Colonic mucosa (tissue), 4 donors: Measurements from ENCODE around the gene ORMDL1. TPM values are rescaled to one million over a fixed set of nuclear protein-coding genes. Genes with fewer than 3 reads are reported as not detected.
"Not testable (repeated sequence)": the region's sequence is repeated elsewhere in the genome, so short reads cannot be mapped to it uniquely, and the experiment has no call there.

Experiments used
- DNase-seq: peaks from one replicate; pipeline ENCODE4 v3.0.0-alpha.2; 2020
- H3K27ac ChIP-seq: fragments of 200-600 bp; one replicate; pipeline ENCODE4 v1.8.0; 2021
- H3K27me3 ChIP-seq: fragments of 200-600 bp; one replicate; pipeline ENCODE4 v1.8.0; 2021
- H3K36me3 ChIP-seq: fragments of 200-600 bp; one replicate; pipeline ENCODE4 v1.8.0; 2021
- H3K4me1 ChIP-seq: fragments of 200-600 bp; one replicate; pipeline ENCODE4 v1.8.0; 2021; ENCODE audit warnings: mild to moderate bottlenecking
- H3K4me3 ChIP-seq: fragments of 200-600 bp; one replicate; pipeline ENCODE4 v1.8.0; 2021
- H3K9ac ChIP-seq, 2 donors: one replicate each; pipeline ENCODE4 v1.7.0; 2013; ENCODE audit warnings: control low read depth in 2 of 2, low read depth in 2 of 2, low read length in 2 of 2
- H3K9me3 ChIP-seq: fragments of 200-600 bp; one replicate; pipeline ENCODE4 v1.8.0; 2021
- CTCF ChIP-seq: fragments of 200-600 bp; IDR thresholded peaks from one replicate; pipeline ENCODE4 v1.8.0; 2022; ENCODE audit warnings: antibody characterized with exemption, mild to moderate bottlenecking
- intact Hi-C: fragments of 100-400 bp; cut with DNase I; formaldehyde crosslinking; loops from one replicate; pipeline ENCODE4 v1.14.1; 2022
- total RNA-seq, 2 donors: library from RNA; stranded (reverse); fragmentation: NEBNext Ultra II Directional in 1 of 2; extraction: Animal tissue kit (Norgen Biotek cat#: 25700) in 1 of 2; gene quantifications; one replicate each; pipeline ENCODE4 v1.2.1, GENCODE V29; 2021
- donor health status: healthy.
- donor health status: DM: no; HTN: no; CAD: no.
- donor health status: DM: no; HTN: no; CAD: no.

Gene ORMDL1
- total RNA-seq, 2 donors from 2014 or later, result 28.2 to 32.4 TPM

GRCh38 chr2:189763908-189764661 lies 20.1 kb downstream of the ORMDL1 start:
- no peak for TF ChIP-seq CTCF
- Histone ChIP-seq H3K27ac (no peak overlapping the region), H3K4me3 (no peak overlapping the region), H3K9ac (no peak overlapping the region), H3K27me3 (no peaks in the 10 kb centered on the region), H3K4me1 (no peaks in the 10 kb centered on the region), H3K9me3 (no peaks in the 10 kb centered on the region), H3K36me3 (no peaks in the 10 kb centered on the region)
- intact Hi-C loops, result loop anchor here (5.0 kb wide), 1 partner anchor 97 kb away; no protein-coding TSS in a partner anchor
- DNase-seq, result no peak

GRCh38 chr2:189762551-189763298 lies 21.4 kb downstream of the ORMDL1 start, which contains the start of gene OSGEPL1:
OSGEPL1 (minus strand) TSS chr2:189762792; CDS start chr2:189761640, 1,152 bp downstream.
- H3K27ac ChIP-seq, result peak within 1 kb of the TSS; percentile 77
- no peaks in the 10 kb centered on the region for H3K36me3 ChIP-seq
- no peak for TF ChIP-seq CTCF
- peak; percentile 94 for DNase-seq
- intact Hi-C loops, result loop anchor here (5.0 kb wide), 1 partner anchor 95 kb away; no protein-coding TSS in a partner anchor
- H3K4me3 ChIP-seq, result peak within 1 kb of the TSS; percentile 56
- peak within 1 kb of the TSS; percentile 68 to 93 for H3K9ac ChIP-seq
- no peaks in the 10 kb centered on the region for H3K9me3 ChIP-seq
- no peaks in the 10 kb centered on the region for H3K4me1 ChIP-seq
- H3K27me3 ChIP-seq, result no peaks in the 10 kb centered on the region

- no peak for DNase-seq
- no peak for TF ChIP-seq CTCF
- intact Hi-C loops, result loop anchor here (5.0 kb wide), 1 partner anchor 95 kb away; no protein-coding TSS in a partner anchor
- Histone ChIP-seq H3K27ac (peak overlapping the region; percentile 77), H3K36me3 (no peaks in the 10 kb centered on the region), H3K27me3 (no peaks in the 10 kb centered on the region), H3K9me3 (no peaks in the 10 kb centered on the region), H3K9ac (peak overlapping the region; percentile 47 to 93), H3K4me1 (no peaks in the 10 kb centered on the region), H3K4me3 (peak overlapping the region; percentile 56)
Measured at GRCh38 chr2:189762229-189762550, 21.9 kb downstream of the ORMDL1 start.

- H3K9me3 ChIP-seq, DNase-seq, H3K27me3 ChIP-seq, H3K4me1 ChIP-seq, H3K4me3 ChIP-seq, H3K27ac ChIP-seq, H3K9ac ChIP-seq, H3K36me3 ChIP-seq: not testable (repeated sequence)
- intact Hi-C loops, result loop anchor here (5.0 kb wide), 1 partner anchor 93 kb away; no protein-coding TSS in a partner anchor
Measured at GRCh38 chr2:189760154-189760553, 24.0 kb downstream of the ORMDL1 start.

- no peak for TF ChIP-seq CTCF
- intact Hi-C loops, result no loop called here
- Histone ChIP-seq H3K4me3 (no peak overlapping the region), H3K36me3 (no peaks in the 10 kb centered on the region), H3K9ac (no peak overlapping the region), H3K4me1 (no peaks in the 10 kb centered on the region), H3K27ac (no peak overlapping the region), H3K27me3 (no peaks in the 10 kb centered on the region), H3K9me3 (no peaks in the 10 kb centered on the region)
- no peak for DNase-seq
Measured at GRCh38 chr2:189756311-189756952, 27.7 kb downstream of the ORMDL1 start.
